SU-DHL-6 (cell line): ENCODE data around the gene SCYL2.
"Not testable (repeated sequence)": the region's sequence is repeated elsewhere in the genome, so short reads cannot be mapped to it uniquely, and the experiment has no call there.

Experiments used
- H2AFZ ChIP-seq: fragments of 200-600 bp; sonication (generic); 2 replicates; pipeline ENCODE4 v1.6.1; 2014; ENCODE audit warnings: low read depth, mild to moderate bottlenecking, moderate library complexity, mixed read lengths, antibody characterized with exemption, low read length; ENCODE audit not compliant: severe bottlenecking
- H3F3A ChIP-seq: fragments of 200-600 bp; shearing (Covaris generic); 2 replicates; pipeline ENCODE4 v1.6.0; 2016; ENCODE audit warnings: antibody characterized with exemption, mild to moderate bottlenecking; ENCODE audit not compliant: insufficient read depth
- H3K27ac ChIP-seq: fragments of 200-600 bp; sonication (generic); 2 replicates; pipeline ENCODE4 v1.5.1; 2016; ENCODE audit warnings: low read depth, mild to moderate bottlenecking, low read length, moderate library complexity, mixed read lengths
- H3K27me3 ChIP-seq: fragments of 200-600 bp; sonication (generic), shearing (Covaris generic); 2 replicates; pipeline ENCODE4 v1.6.0; 2014; ENCODE audit warnings: mild to moderate bottlenecking, low read length
- H3K36me3 ChIP-seq: fragments of 200-600 bp; sonication (generic); 2 replicates; pipeline ENCODE4 v1.6.1; 2014; ENCODE audit warnings: mild to moderate bottlenecking, low read length, mixed read lengths
- H3K4me2 ChIP-seq: fragments of 300-600, 200-600 bp; shearing (Covaris generic), sonication (generic); 2 replicates; pipeline ENCODE4 v1.6.0; 2014; ENCODE audit warnings: low read length, low read depth, mild to moderate bottlenecking; ENCODE audit not compliant: poor library complexity, severe bottlenecking
- H3K4me3 ChIP-seq: fragments of 200-600 bp; sonication (generic); 2 replicates; pipeline ENCODE4 v1.5.1; 2014; ENCODE audit warnings: antibody characterized with exemption, low read length, mild to moderate bottlenecking, mixed read lengths; ENCODE audit not compliant: insufficient read depth, poor library complexity, severe bottlenecking
- H3K79me2 ChIP-seq: fragments of 200-600 bp; sonication (generic); 2 replicates; pipeline ENCODE4 v1.6.1; 2014; ENCODE audit warnings: mild to moderate bottlenecking, low read length, moderate library complexity; ENCODE audit not compliant: insufficient read depth
- H3K9ac ChIP-seq: fragments of 200-600 bp; sonication (generic); 2 replicates; pipeline ENCODE4 v1.7.0; 2014; ENCODE audit warnings: mild to moderate bottlenecking, low read length
- H3K9me2 ChIP-seq: fragments of 200-600 bp; sonication (generic); replicated peaks from 2 replicates; pipeline ENCODE4 v1.6.1; 2014; ENCODE audit warnings: low read length; ENCODE audit not compliant: insufficient read depth
- H3K9me3 ChIP-seq: fragments of 200-600 bp; sonication (generic); 2 replicates; pipeline ENCODE4 v1.6.1; 2014; ENCODE audit warnings: low read length, mixed read lengths; ENCODE audit not compliant: insufficient read depth
- H4K20me1 ChIP-seq: fragments of 200-600 bp; sonication (generic); 2 replicates; pipeline ENCODE4 v1.6.1; 2014; ENCODE audit warnings: low read depth, mild to moderate bottlenecking, antibody characterized with exemption, low read length, moderate library complexity, mixed read lengths
- CTCF ChIP-seq: fragments of 200-600 bp; sonication (generic); IDR thresholded peaks from one replicate; pipeline ENCODE4 v1.5.1; 2017; ENCODE audit warnings: antibody characterized with exemption, mild to moderate bottlenecking, low read length, moderate library complexity; ENCODE audit not compliant: insufficient read depth, poor library complexity, severe bottlenecking
- EZH2phosphoT487 ChIP-seq: fragments of 200-600 bp; sonication (generic), shearing (Covaris generic); conservative IDR thresholded peaks from 2 replicates; pipeline ENCODE4 v1.6.1; 2018; ENCODE audit warnings: mild to moderate bottlenecking, antibody characterized with exemption, low read length, moderate library complexity, mixed read lengths

Gene SCYL2

GRCh38 chr12:100266835-100267602 lies at the start of gene SCYL2, which contains the start of gene DEPDC4:
SCYL2 (plus strand) TSS chr12:100267177; CDS start chr12:100282971, 15,794 bp downstream.
DEPDC4 (minus strand) TSS chr12:100267079; CDS start chr12:100267076, 3 bp downstream.
- Histone ChIP-seq H3K27me3 (no peaks in the 10 kb centered on the region), H2AFZ (peak within 1 kb of the TSS; percentile 87), H4K20me1 (peaks cover 14% of the 10 kb centered on the region), H3K36me3 (no peaks in the 10 kb centered on the region; the same call in 1 of the 2 replicates), H3K9me2 (no peaks in the 10 kb centered on the region), H3K4me2 (peak within 1 kb of the TSS; percentile 91), H3K9ac (peak within 1 kb of the TSS; percentile 90), H3K27ac (peak within 1 kb of the TSS; percentile 59), H3K4me3 (peak within 1 kb of the TSS; percentile 91), H3K9me3 (no peaks in the 10 kb centered on the region), H3F3A (no peaks in the 10 kb centered on the region), H3K79me2 (peaks cover 44% of the 10 kb centered on the region)
- TF ChIP-seq EZH2phosphoT487: no peak
- TF ChIP-seq CTCF: no peak

GRCh38 chr12:100219328-100220109 lies 47.5 kb upstream of the SCYL2 start:
- Histone ChIP-seq H3K9me3 (no peaks in the 10 kb centered on the region), H3K4me2 (no peak overlapping the region), H3K36me3 (peaks cover 42% of the 10 kb centered on the region; the same call in 1 of the 2 replicates), H3K9ac (no peak overlapping the region), H3K27me3 (no peaks in the 10 kb centered on the region), H3K4me3 (no peak overlapping the region), H2AFZ (no peak overlapping the region), H3F3A (no peaks in the 10 kb centered on the region; the same call in 1 of the 2 replicates), H4K20me1 (no peaks in the 10 kb centered on the region), H3K79me2 (no peaks in the 10 kb centered on the region), H3K9me2 (no peaks in the 10 kb centered on the region), H3K27ac (no peak overlapping the region)
- TF ChIP-seq EZH2phosphoT487 (no peak), CTCF (no peak)

GRCh38 chr12:100221523-100221922 lies 45.5 kb upstream of the SCYL2 start:
- Histone ChIP-seq H3K4me2 (no peak overlapping the region), H2AFZ (no peak overlapping the region), H3K9me2 (no peaks in the 10 kb centered on the region), H3F3A (no peaks in the 10 kb centered on the region; the same call in 1 of the 2 replicates), H3K27me3 (no peaks in the 10 kb centered on the region), H3K36me3 (peaks cover 38% of the 10 kb centered on the region; the same call in 1 of the 2 replicates), H3K79me2 (no peaks in the 10 kb centered on the region), H3K27ac (no peak overlapping the region), H3K9ac (no peak overlapping the region), H3K9me3 (no peaks in the 10 kb centered on the region), H3K4me3 (no peak overlapping the region), H4K20me1 (no peaks in the 10 kb centered on the region)
- TF ChIP-seq CTCF (no peak), EZH2phosphoT487 (no peak)

- H3K79me2 ChIP-seq: not testable (repeated sequence)
These were observed 44.8 kb upstream of the SCYL2 start for GRCh38 chr12:100222173-100222572.

More at GRCh38 chr12:100222173-100222572, 44.8 kb upstream of the SCYL2 start:
- not testable (repeated sequence) for H3F3A ChIP-seq, H2AFZ ChIP-seq, H3K9ac ChIP-seq, H3K9me2 ChIP-seq, H3K4me3 ChIP-seq, H3K27ac ChIP-seq, H3K4me2 ChIP-seq, H4K20me1 ChIP-seq, H3K27me3 ChIP-seq, H3K9me3 ChIP-seq
- H3K36me3 ChIP-seq: peaks cover 38% of the 10 kb centered on the region; the same call in 1 of the 2 replicates
